Measurements from ENCODE around the gene CHURC1.

CHURC1 gene

GRCh38 chr14:64939817-64940190, 25.5 kb downstream of the CHURC1 start:
- no peaks in the 10 kb centered on the region for H3K27me3 ChIP-seq (ENCODE audit: control insufficient read depth, insufficient read depth, low read length)
- H3K9ac ChIP-seq (ENCODE audit: low read length), result no peak overlapping the region
- H3K9me3 ChIP-seq (ENCODE audit: control insufficient read depth, insufficient read depth, low read depth, low read length), result no peaks in the 10 kb centered on the region
- no peaks in the 10 kb centered on the region; the same call in 1 of the 2 replicates for H3K36me3 ChIP-seq (ENCODE audit: control insufficient read depth, insufficient read depth, low read length)
- no peak overlapping the region for H3K4me3 ChIP-seq (ENCODE audit: low read depth, low read length)
- peaks cover 23% of the 10 kb centered on the region for H3K4me1 ChIP-seq (ENCODE audit: control insufficient read depth, insufficient read depth, low read length)
- no peak overlapping the region for H3K27ac ChIP-seq (ENCODE audit: low read depth, low read length)

- Histone ChIP-seq H3K9me3 (ENCODE audit: control insufficient read depth, insufficient read depth, low read depth, low read length) (no peaks in the 10 kb centered on the region), H3K9ac (ENCODE audit: low read length) (no peak overlapping the region), H3K4me1 (ENCODE audit: control insufficient read depth, insufficient read depth, low read length) (peaks cover 23% of the 10 kb centered on the region), H3K36me3 (ENCODE audit: control insufficient read depth, insufficient read depth, low read length) (no peaks in the 10 kb centered on the region; the same call in none of the 2 replicates), H3K4me3 (ENCODE audit: low read depth, low read length) (no peak overlapping the region), H3K27ac (ENCODE audit: low read depth, low read length) (no peak overlapping the region), H3K27me3 (ENCODE audit: control insufficient read depth, insufficient read depth, low read length) (no peaks in the 10 kb centered on the region)
Measured at GRCh38 chr14:64940336-64940910, 26.2 kb downstream of the CHURC1 start.

GRCh38 chr14:64942531-64943111, 28.4 kb downstream of the CHURC1 start, which contains the start of gene GPX2:
Gene GPX2, minus strand, starts transcription at chr14:64942745. Its CDS starts 19 bp downstream, at chr14:64942726.
- Histone ChIP-seq H3K27me3 (ENCODE audit: control insufficient read depth, insufficient read depth, low read length) (no peaks in the 10 kb centered on the region), H3K27ac (ENCODE audit: low read depth, low read length) (no peak within 1 kb of the TSS), H3K36me3 (ENCODE audit: control insufficient read depth, insufficient read depth, low read length) (peaks cover 5% of the 10 kb centered on the region), H3K9ac (ENCODE audit: low read length) (no peak within 1 kb of the TSS), H3K4me1 (ENCODE audit: control insufficient read depth, insufficient read depth, low read length) (peaks cover 23% of the 10 kb centered on the region), H3K4me3 (ENCODE audit: low read depth, low read length) (no peak within 1 kb of the TSS), H3K9me3 (ENCODE audit: control insufficient read depth, insufficient read depth, low read depth, low read length) (no peaks in the 10 kb centered on the region)

GRCh38 chr14:64943556-64943955, 29.3 kb downstream of the CHURC1 start:
- H3K27me3 ChIP-seq (ENCODE audit: control insufficient read depth, insufficient read depth, low read length), result no peaks in the 10 kb centered on the region
- H3K4me1 ChIP-seq (ENCODE audit: control insufficient read depth, insufficient read depth, low read length), result peaks cover 23% of the 10 kb centered on the region
- H3K9ac ChIP-seq (ENCODE audit: low read length), result no peak overlapping the region
- no peak overlapping the region for H3K4me3 ChIP-seq (ENCODE audit: low read depth, low read length)
- peaks cover 14% of the 10 kb centered on the region for H3K36me3 ChIP-seq (ENCODE audit: control insufficient read depth, insufficient read depth, low read length)
- H3K27ac ChIP-seq (ENCODE audit: low read depth, low read length), result no peak overlapping the region
- H3K9me3 ChIP-seq (ENCODE audit: control insufficient read depth, insufficient read depth, low read depth, low read length), result no peaks in the 10 kb centered on the region

- peaks cover 19% of the 10 kb centered on the region for H3K36me3 ChIP-seq (ENCODE audit: control insufficient read depth, insufficient read depth, low read length)
Measured at GRCh38 chr14:64944041-64944440, 29.8 kb downstream of the CHURC1 start.

GRCh38 chr14:64944861-64945260, 30.6 kb downstream of the CHURC1 start:
- Histone ChIP-seq H3K27ac (ENCODE audit: low read depth, low read length) (no peak overlapping the region), H3K4me3 (ENCODE audit: low read depth, low read length) (no peak overlapping the region), H3K4me1 (ENCODE audit: control insufficient read depth, insufficient read depth, low read length) (peaks cover 23% of the 10 kb centered on the region), H3K27me3 (ENCODE audit: control insufficient read depth, insufficient read depth, low read length) (no peaks in the 10 kb centered on the region), H3K9ac (ENCODE audit: low read length) (no peak overlapping the region), H3K9me3 (ENCODE audit: control insufficient read depth, insufficient read depth, low read depth, low read length) (no peaks in the 10 kb centered on the region), H3K36me3 (ENCODE audit: control insufficient read depth, insufficient read depth, low read length) (peaks cover 23% of the 10 kb centered on the region)

More at GRCh38 chr14:64944041-64944440, 29.8 kb downstream of the CHURC1 start:
- H3K9ac ChIP-seq (ENCODE audit: low read length), result no peak overlapping the region
- no peak overlapping the region for H3K27ac ChIP-seq (ENCODE audit: low read depth, low read length)
- no peaks in the 10 kb centered on the region for H3K9me3 ChIP-seq (ENCODE audit: control insufficient read depth, insufficient read depth, low read depth, low read length)
- peaks cover 23% of the 10 kb centered on the region for H3K4me1 ChIP-seq (ENCODE audit: control insufficient read depth, insufficient read depth, low read length)
- H3K4me3 ChIP-seq (ENCODE audit: low read depth, low read length), result no peak overlapping the region
- no peaks in the 10 kb centered on the region for H3K27me3 ChIP-seq (ENCODE audit: control insufficient read depth, insufficient read depth, low read length)

GRCh38 chr14:64945431-64946178, 31.4 kb downstream of the CHURC1 start:
- no peak overlapping the region for H3K4me3 ChIP-seq (ENCODE audit: low read depth, low read length)
- H3K36me3 ChIP-seq (ENCODE audit: control insufficient read depth, insufficient read depth, low read length), result peaks cover 30% of the 10 kb centered on the region
- H3K27me3 ChIP-seq (ENCODE audit: control insufficient read depth, insufficient read depth, low read length), result no peaks in the 10 kb centered on the region
- no peak overlapping the region for H3K9ac ChIP-seq (ENCODE audit: low read length)
- peaks cover 23% of the 10 kb centered on the region for H3K4me1 ChIP-seq (ENCODE audit: control insufficient read depth, insufficient read depth, low read length)
- no peak overlapping the region for H3K27ac ChIP-seq (ENCODE audit: low read depth, low read length)
- H3K9me3 ChIP-seq (ENCODE audit: control insufficient read depth, insufficient read depth, low read depth, low read length), result no peaks in the 10 kb centered on the region

- Histone ChIP-seq H3K27ac (ENCODE audit: low read depth, low read length) (no peak overlapping the region), H3K4me3 (ENCODE audit: low read depth, low read length) (no peak overlapping the region), H3K4me1 (ENCODE audit: control insufficient read depth, insufficient read depth, low read length) (peaks cover 23% of the 10 kb centered on the region), H3K36me3 (ENCODE audit: control insufficient read depth, insufficient read depth, low read length) (peaks cover 39% of the 10 kb centered on the region), H3K9me3 (ENCODE audit: control insufficient read depth, insufficient read depth, low read depth, low read length) (no peaks in the 10 kb centered on the region), H3K9ac (ENCODE audit: low read length) (no peak overlapping the region), H3K27me3 (ENCODE audit: control insufficient read depth, insufficient read depth, low read length) (no peaks in the 10 kb centered on the region)
Measured at GRCh38 chr14:64946310-64947045, 32.2 kb downstream of the CHURC1 start.

- no peaks in the 10 kb centered on the region for H3K9me3 ChIP-seq (ENCODE audit: control insufficient read depth, insufficient read depth, low read depth, low read length)
- no peaks in the 10 kb centered on the region for H3K27me3 ChIP-seq (ENCODE audit: control insufficient read depth, insufficient read depth, low read length)
- H3K9ac ChIP-seq (ENCODE audit: low read length), result no peak overlapping the region
- H3K4me3 ChIP-seq (ENCODE audit: low read depth, low read length), result no peak overlapping the region
- H3K36me3 ChIP-seq (ENCODE audit: control insufficient read depth, insufficient read depth, low read length), result peaks cover 49% of the 10 kb centered on the region
- peaks cover 15% of the 10 kb centered on the region for H3K4me1 ChIP-seq (ENCODE audit: control insufficient read depth, insufficient read depth, low read length)
- H3K27ac ChIP-seq (ENCODE audit: low read depth, low read length), result no peak overlapping the region
Measured at GRCh38 chr14:64947710-64948611, 33.7 kb downstream of the CHURC1 start.

GRCh38 chr14:64948612-64949210, 34.5 kb downstream of the CHURC1 start:
- Histone ChIP-seq H3K9me3 (ENCODE audit: control insufficient read depth, insufficient read depth, low read depth, low read length) (no peaks in the 10 kb centered on the region), H3K36me3 (ENCODE audit: control insufficient read depth, insufficient read depth, low read length) (peaks cover 51% of the 10 kb centered on the region), H3K9ac (ENCODE audit: low read length) (no peak overlapping the region), H3K4me3 (ENCODE audit: low read depth, low read length) (no peak overlapping the region), H3K27ac (ENCODE audit: low read depth, low read length) (no peak overlapping the region), H3K27me3 (ENCODE audit: control insufficient read depth, insufficient read depth, low read length) (no peaks in the 10 kb centered on the region), H3K4me1 (ENCODE audit: control insufficient read depth, insufficient read depth, low read length) (peaks cover 7% of the 10 kb centered on the region)

All from HUES6 (cell line).